Right ventricle myocardium superior (tissue), 1 donor: ENCODE data around the gene DENND5B. TPM values are rescaled to one million over a fixed set of nuclear protein-coding genes. Genes with fewer than 3 reads are reported as not detected.
A peak's percentile ranks its signal among the peaks of the same experiment; 100 is the strongest.
"Not testable (repeated sequence)": the region's sequence is repeated elsewhere in the genome, so short reads cannot be mapped to it uniquely, and the experiment has no call there.

Experiments
- ATAC-seq: fragments of 200-7000 bp; cut with Tn5 transposase; one replicate; pipeline ENCODE4 v1.9.1; 2020; ENCODE audit warnings: mild to moderate bottlenecking; ENCODE audit not compliant: poor library complexity
- DNase-seq: peaks from one replicate; pipeline ENCODE4 v3.0.0-alpha.2; 2020
- intact Hi-C: fragments of 100-400 bp; cut with DNase I; formaldehyde crosslinking; loops from one replicate; pipeline ENCODE4 v1.11.2; 2022
- long read RNA-seq: library from polyadenylated mRNA; unstranded; transcript quantifications from one replicate; pipeline ENCODE4 v2.0.0, GENCODE V29; 2021
- total RNA-seq: library from RNA; stranded (reverse); fragmentation: NEBNext Ultra II Directional; extraction: Animal tissue kit (Norgen Biotek cat#: 25700); gene quantifications from one replicate; pipeline ENCODE4 v1.2.1, GENCODE V29; 2021
- donor health status: DM: no; HTN: yes; CAD: no; lungs with severe emphysema.

Gene DENND5B
- 36.7 TPM for total RNA-seq
- long read RNA-seq, partial matches to known transcripts, result 11 of 48 reads
- long read RNA-seq, other reads (novel, unspliced or antisense), result 35 of 48 reads

- peak; percentile 84 for ATAC-seq
- intact Hi-C loops, result no loop called here
- DNase-seq, result peak; percentile 87
Measured at GRCh38 chr12:31590642-31591379, at the start of gene DENND5B. Gene DENND5B (minus strand): TSS chr12:31591136. CDS start chr12:31590832, 304 bp downstream.

- intact Hi-C loops, result no loop called here
- ATAC-seq (no peak), DNase-seq (no peak)
Measured at GRCh38 chr12:31634620-31635019, 43.7 kb upstream of the DENND5B start.

- intact Hi-C loops, result no loop called here
- no peak for DNase-seq
- ATAC-seq, result no peak
Measured at GRCh38 chr12:31633464-31633863, 42.5 kb upstream of the DENND5B start.

- no peak for ATAC-seq
- no peak for DNase-seq
- intact Hi-C loops, result no loop called here
Measured at GRCh38 chr12:31631809-31632208, 40.9 kb upstream of the DENND5B start.

GRCh38 chr12:31631023-31631724 is 40.2 kb upstream of the DENND5B start:
- no peak for ATAC-seq
- no peak for DNase-seq
- intact Hi-C loops, result no loop called here

- DNase-seq, result peak; percentile 46
- peak; percentile 96 for ATAC-seq
- intact Hi-C loops, result no loop called here
Measured at GRCh38 chr12:31629756-31630732, 39.1 kb upstream of the DENND5B start.

- intact Hi-C loops, result no loop called here
- DNase-seq (no peak), ATAC-seq (no peak)
Measured at GRCh38 chr12:31627456-31628054, 36.6 kb upstream of the DENND5B start.

GRCh38 chr12:31626270-31626995 is 35.5 kb upstream of the DENND5B start:
- no peak for DNase-seq
- intact Hi-C loops, result no loop called here
- ATAC-seq, result no peak

GRCh38 chr12:31622038-31622437 is 31.1 kb upstream of the DENND5B start:
- no peak for ATAC-seq
- intact Hi-C loops, result no loop called here

GRCh38 chr12:31620311-31620710 is 29.4 kb upstream of the DENND5B start:
- intact Hi-C loops, result no loop called here
- ATAC-seq (no peak), DNase-seq (no peak)

More at GRCh38 chr12:31622038-31622437, 31.1 kb upstream of the DENND5B start:
- no peak for DNase-seq

- DNase-seq, result no peak
- intact Hi-C loops, result no loop called here
- ATAC-seq, result no peak
Measured at GRCh38 chr12:31618228-31619025, 27.5 kb upstream of the DENND5B start.

- ATAC-seq (no peak), DNase-seq (no peak)
- intact Hi-C loops, result no loop called here
Measured at GRCh38 chr12:31612819-31613218, 21.9 kb upstream of the DENND5B start.

- ATAC-seq, DNase-seq, intact Hi-C loops: not testable (repeated sequence)
Measured at GRCh38 chr12:31608299-31608698, 17.4 kb upstream of the DENND5B start.

- ATAC-seq (peak; percentile 57), DNase-seq (no peak)
- intact Hi-C loops, result no loop called here
Measured at GRCh38 chr12:31605531-31605930, 14.6 kb upstream of the DENND5B start.

GRCh38 chr12:31603546-31604009 is 12.6 kb upstream of the DENND5B start:
- intact Hi-C loops, result no loop called here

GRCh38 chr12:31600750-31601149 is 9.8 kb upstream of the DENND5B start:
- intact Hi-C loops, result no loop called here
- ATAC-seq, result no peak

More at GRCh38 chr12:31603546-31604009, 12.6 kb upstream of the DENND5B start:
- ATAC-seq, result no peak
- DNase-seq, result no peak

GRCh38 chr12:31600252-31600651 is 9.3 kb upstream of the DENND5B start:
- DNase-seq (no peak), ATAC-seq (no peak)
- intact Hi-C loops, result no loop called here

More at GRCh38 chr12:31600750-31601149, 9.8 kb upstream of the DENND5B start:
- no peak for DNase-seq
